Measurements from ENCODE around the gene OR6A2.
"Not testable (repeated sequence)": the region's sequence is repeated elsewhere in the genome, so short reads cannot be mapped to it uniquely, and the experiment has no call there.

Gene OR6A2

GRCh38 chr11:6799402-6799801 lies at the start of gene OR6A2:
Gene OR6A2, minus strand, starts transcription at chr11:6799689. Its CDS starts 3,981 bp downstream, at chr11:6795708.
- DNase-seq (ENCODE audit: low read depth) = no peak

GRCh38 chr11:6845383-6845782 lies 45.9 kb upstream of the OR6A2 start, which contains the start of gene OR10A5:
Gene OR10A5, plus strand, starts transcription at chr11:6845683. Its CDS starts 0 bp downstream, at chr11:6845683.
- no peak for DNase-seq (ENCODE audit: low read depth)

GRCh38 chr11:6844356-6844755 lies 44.9 kb upstream of the OR6A2 start:
- no peak for DNase-seq (ENCODE audit: low read depth)

GRCh38 chr11:6843670-6844069 lies 44.2 kb upstream of the OR6A2 start:
- DNase-seq (ENCODE audit: low read depth) = no peak

GRCh38 chr11:6841694-6842093 lies 42.2 kb upstream of the OR6A2 start:
- DNase-seq (ENCODE audit: low read depth) = no peak

GRCh38 chr11:6834021-6834420 lies 34.5 kb upstream of the OR6A2 start:
- DNase-seq (ENCODE audit: low read depth) = no peak

- no peak for DNase-seq (ENCODE audit: low read depth)
Observed at GRCh38 chr11:6833356-6833755, 33.9 kb upstream of the OR6A2 start.

GRCh38 chr11:6828103-6828502 lies 28.6 kb upstream of the OR6A2 start:
- DNase-seq (ENCODE audit: low read depth) = no peak

GRCh38 chr11:6825231-6825744 lies 25.8 kb upstream of the OR6A2 start:
- no peak for DNase-seq (ENCODE audit: low read depth)

- DNase-seq (ENCODE audit: low read depth) = no peak
Observed at GRCh38 chr11:6824136-6824823, 24.8 kb upstream of the OR6A2 start.

- no peak for DNase-seq (ENCODE audit: low read depth)
Observed at GRCh38 chr11:6818967-6819366, 19.5 kb upstream of the OR6A2 start.

GRCh38 chr11:6817694-6818093 lies 18.2 kb upstream of the OR6A2 start:
- no peak for DNase-seq (ENCODE audit: low read depth)

GRCh38 chr11:6813656-6814055 lies 14.2 kb upstream of the OR6A2 start:
- DNase-seq (ENCODE audit: low read depth) = no peak

GRCh38 chr11:6812390-6813005 lies 13.0 kb upstream of the OR6A2 start:
- no peak for DNase-seq (ENCODE audit: low read depth)

GRCh38 chr11:6801075-6801474 lies 1.6 kb upstream of the OR6A2 start:
- not testable (repeated sequence) for DNase-seq (ENCODE audit: low read depth)

GRCh38 chr11:6794639-6795038 lies 4.8 kb downstream of the OR6A2 start:
- no peak for DNase-seq (ENCODE audit: low read depth)

- no peak for DNase-seq (ENCODE audit: low read depth)
Observed at GRCh38 chr11:6790546-6790945, 8.9 kb downstream of the OR6A2 start.

GRCh38 chr11:6782720-6783119 lies 16.8 kb downstream of the OR6A2 start, which contains the start of gene OR2AG1:
Gene OR2AG1, plus strand, starts transcription at chr11:6783020. Its CDS starts 2,018 bp downstream, at chr11:6785038.
- no peak for DNase-seq (ENCODE audit: low read depth)

GRCh38 chr11:6780829-6781228 lies 18.7 kb downstream of the OR6A2 start:
- no peak for DNase-seq (ENCODE audit: low read depth)

- DNase-seq (ENCODE audit: low read depth) = no peak
Observed at GRCh38 chr11:6778518-6778917, 21.0 kb downstream of the OR6A2 start.

GRCh38 chr11:6771926-6772893 lies 27.3 kb downstream of the OR6A2 start, which contains the start of gene OR2AG2:
Gene OR2AG2, minus strand, starts transcription at chr11:6771976. Its CDS starts 3,019 bp downstream, at chr11:6768957.
- DNase-seq (ENCODE audit: low read depth) = no peak

- peak; percentile 20 for DNase-seq (ENCODE audit: low read depth)
Observed at GRCh38 chr11:6757373-6757967, 42.0 kb downstream of the OR6A2 start.

Measured in HS-27A (cell line).